Stimulated activated CD8-positive, alpha-beta memory T cell treated with anti-CD3 and anti-CD28 coated beads, Interleukin-4, amount 100 ng/mL, for 48 hours (primary cell): ENCODE measurements around the gene SMG9.

Experiments used
- DNase-seq: peaks from one replicate; pipeline ENCODE4 v3.0.0-alpha.2; 2020

The SMG9 gene

DNA sequence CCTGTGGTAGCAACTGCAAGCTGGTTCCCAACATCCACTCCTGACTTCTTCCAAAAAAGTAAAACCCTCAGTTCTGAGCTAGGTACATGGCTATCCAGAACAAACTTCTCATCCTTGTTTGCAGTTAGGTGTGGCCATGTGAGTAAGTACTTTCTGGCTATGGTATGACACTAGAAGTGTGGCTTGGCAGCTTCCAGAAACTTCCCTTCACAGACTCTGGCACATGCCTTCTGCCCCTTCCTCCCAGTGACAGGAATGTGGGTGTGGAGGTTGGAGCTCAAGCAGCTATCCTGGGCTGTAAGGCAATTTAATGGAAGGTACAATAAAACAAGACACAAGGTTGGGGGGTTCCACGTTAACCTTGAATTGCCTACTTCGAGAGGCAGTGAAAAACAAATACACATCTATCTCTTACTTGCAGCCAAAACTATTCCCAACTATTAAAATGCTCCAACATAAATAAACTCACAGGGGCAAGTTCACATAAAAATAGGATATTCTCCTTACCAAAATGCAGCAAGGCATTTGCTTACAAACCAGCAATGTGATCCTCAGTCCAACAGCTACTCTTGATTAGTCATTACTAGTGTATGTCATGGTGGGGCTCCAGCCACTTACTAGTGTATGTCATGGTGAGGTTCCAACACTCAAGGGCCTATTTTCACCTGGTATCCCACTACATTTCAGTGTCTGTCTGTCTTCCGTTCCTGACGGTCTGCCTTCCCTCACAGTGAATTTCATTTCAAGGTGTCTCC lies 3.1 kb downstream of the SMG9 start:
- no peak for DNase-seq

DNA sequence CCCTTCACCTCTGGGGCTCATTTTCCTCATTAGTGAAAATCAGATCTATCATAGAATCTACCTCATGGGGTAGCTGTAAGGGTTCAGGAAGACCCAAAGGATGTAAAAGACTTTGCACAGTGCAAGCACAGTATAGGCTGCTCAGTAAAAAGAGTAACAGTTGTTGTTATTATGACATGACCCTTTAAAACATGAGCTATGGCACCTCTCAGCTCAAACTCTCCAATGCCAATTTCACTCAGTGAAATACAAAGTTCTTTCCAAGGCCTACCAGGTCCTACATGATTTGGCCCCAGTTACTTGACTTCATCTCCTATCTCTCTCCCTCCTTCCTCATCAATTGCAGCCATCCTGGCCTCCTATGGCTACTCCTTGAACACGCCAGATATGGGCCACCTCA lies 4.9 kb downstream of the SMG9 start:
- no peak for DNase-seq

DNA sequence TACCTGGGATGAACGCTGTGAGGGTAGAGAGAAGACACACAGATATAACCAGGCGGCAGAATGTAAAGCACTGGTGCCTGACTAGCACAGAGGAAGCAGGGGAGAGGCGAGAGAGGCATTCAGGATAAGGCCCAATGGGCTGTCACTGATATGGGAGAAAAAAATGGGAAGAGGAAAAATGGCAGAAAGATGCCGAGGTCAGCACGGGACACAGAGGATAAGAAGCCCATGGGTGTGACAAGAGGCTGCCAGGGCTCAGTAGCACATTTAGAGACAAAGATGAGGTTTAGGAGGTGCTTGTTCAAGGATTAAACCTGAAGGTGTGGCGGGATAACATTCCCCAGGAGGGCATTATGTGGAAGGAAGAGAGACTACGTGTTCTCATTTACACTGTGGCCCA lies 5.6 kb downstream of the SMG9 start:
- DNase-seq = no peak

DNA sequence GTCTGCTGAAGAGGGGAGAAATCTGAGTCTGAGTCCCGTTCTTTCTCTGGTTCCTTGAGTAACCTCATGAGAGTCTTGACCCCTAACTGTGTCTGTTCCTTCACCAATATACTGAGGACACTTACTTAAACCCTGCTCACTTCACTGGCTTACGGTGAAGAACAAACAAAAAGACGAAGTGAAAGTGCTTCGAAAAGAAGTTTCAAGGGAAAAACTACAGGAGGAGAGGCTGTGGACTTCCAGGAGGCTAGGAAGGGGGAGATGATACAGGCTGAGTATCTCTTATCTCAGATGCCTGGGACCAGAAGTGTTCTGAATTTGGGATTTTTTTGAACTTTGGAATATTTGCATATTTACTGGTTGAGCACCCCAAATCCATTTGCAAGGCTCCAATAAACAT lies 6.1 kb downstream of the SMG9 start:
- DNase-seq = no peak

DNA sequence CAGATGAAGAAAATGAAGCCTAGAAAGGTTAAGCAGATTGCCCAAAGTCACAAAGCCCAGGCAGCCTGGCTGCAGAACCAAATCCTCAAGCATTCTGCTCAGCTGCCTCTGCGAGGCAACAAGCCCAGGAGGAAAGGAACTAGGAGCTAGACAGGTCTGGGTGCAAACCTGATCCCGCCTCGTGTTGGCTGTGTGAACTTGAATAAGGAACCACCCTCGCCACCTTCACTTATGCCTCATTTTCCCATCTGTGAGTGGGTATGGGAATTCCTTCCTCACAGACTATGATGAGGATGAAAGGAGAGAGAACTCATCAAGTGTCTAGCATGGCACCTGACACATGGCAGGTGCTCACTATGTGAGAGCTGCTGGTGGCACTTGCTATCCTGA lies 6.6 kb downstream of the SMG9 start:
- DNase-seq = no peak

DNA sequence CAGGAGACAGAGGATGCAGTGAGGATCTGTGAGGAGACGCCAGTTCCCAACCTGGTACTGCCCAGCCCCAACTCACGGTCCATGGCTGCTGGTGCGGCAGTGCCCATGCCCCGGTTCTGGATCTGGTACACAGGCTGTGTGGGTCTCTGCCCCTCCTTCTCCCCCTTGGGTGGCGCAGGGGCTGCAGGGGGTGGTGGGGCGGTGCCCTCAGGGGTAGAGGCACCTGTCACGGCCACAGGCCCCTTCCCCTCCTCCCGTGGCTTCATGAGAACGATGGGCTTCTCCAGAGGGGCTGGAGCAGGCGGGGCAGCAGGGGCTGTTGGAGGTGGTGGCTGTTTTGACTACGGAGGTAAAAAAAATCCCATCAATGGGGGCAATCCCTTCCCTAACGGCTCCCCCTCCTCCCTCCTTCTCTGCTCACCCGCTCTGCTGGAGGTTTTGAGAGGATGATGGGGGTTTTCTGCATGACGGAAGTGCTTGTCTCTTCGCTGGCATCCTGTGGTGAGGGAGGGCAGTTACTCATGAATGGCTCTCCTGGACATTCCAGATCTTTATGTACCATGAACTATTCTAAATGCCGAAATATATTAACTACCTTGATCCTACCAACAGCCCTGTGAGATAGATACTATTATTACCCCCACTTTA lies 7.1 kb downstream of the SMG9 start:
- DNase-seq = no peak

DNA sequence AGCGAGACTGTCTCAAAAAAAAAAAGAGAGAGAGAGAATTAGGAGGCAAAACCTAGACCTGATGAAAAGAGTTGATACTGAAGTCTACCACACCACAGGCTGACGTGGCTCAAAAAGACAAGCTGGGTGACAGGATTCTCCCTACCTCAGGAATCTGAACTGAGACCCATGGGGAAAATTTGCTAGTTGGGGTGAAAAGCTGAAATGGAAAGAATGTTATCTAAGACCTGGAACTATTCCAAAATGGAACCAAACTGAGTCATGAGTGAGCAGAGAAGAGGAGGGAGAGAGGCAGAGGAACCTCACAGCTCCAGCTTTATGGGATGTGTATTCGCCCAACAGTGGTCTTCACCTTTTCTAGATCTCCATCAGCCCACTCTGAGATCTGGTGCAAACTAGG lies 11.7 kb downstream of the SMG9 start:
- no peak for DNase-seq

DNA sequence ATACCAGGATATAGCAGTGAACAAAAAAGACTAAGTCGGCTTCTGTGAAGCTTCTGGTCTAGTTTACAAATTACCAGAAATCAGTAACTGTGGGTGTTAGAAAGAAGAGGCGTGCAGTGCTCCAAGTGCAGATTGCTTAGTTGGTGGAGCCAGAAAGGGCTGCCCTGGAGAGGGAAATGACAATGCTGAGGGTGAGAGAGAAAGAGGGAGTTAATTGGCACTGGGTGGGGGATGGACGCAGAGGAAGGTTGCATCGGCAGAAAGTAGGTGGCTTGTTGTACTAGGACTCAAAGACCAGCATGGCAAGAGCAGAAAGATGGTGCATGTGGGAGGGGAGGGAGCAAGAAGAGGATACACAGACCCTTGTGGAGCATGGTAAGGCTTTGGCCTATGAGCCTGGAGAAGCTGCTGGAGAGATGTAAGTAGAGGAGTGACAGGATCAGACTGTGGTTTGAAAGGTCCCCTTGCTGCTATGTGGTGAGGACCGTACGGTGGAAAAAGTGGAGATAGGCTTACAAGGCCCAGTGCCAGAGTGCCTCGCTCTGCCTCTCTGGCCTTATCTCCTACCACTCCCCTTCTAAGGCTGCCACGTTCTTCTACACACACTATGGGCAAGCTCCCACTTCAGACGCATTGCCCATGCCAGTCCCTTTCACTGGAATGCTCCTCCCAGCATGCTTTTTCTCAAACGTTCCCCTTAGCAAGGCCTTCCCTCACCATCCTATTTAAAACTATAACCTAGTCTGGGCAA lies 13.5 kb downstream of the SMG9 start:
- DNase-seq = no peak

DNA sequence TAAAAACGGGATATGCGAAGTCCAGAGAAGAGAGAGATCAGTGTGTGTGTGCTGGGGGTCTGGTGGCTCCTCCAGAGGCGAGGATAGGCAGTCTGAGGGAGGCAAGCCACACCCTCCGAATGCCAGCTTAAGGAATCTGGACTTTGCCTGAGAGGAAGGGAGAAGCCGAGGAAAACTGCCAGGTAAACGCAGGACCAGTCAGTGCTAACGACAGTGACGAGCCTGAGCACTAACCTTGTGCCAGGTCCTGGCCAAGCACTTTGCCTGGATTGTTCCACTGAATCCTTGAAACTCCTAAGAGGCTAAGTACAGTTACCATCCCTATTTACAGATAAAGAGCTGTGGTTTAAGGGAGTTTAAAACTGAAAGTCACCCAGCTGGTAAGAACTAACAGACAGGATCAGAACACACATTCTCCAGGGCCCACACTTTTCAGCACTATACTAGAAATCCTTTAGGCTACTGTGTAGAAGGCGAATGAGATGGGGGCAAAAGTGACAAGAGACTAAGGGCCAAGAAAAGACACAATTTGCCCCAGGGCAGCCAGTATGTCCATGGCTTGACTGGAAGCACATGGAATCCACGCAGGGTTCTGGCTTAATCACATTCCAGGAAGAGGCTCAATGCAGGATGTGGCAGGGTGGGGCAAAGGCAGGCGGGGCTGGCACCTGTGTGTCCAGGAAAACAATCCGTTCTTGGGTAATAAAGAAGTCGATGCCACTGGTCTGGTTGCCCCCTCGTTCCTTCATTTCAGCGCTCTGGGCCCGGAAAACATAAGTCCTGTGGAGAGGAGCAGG lies 15.1 kb downstream of the SMG9 start:
- DNase-seq = no peak

DNA sequence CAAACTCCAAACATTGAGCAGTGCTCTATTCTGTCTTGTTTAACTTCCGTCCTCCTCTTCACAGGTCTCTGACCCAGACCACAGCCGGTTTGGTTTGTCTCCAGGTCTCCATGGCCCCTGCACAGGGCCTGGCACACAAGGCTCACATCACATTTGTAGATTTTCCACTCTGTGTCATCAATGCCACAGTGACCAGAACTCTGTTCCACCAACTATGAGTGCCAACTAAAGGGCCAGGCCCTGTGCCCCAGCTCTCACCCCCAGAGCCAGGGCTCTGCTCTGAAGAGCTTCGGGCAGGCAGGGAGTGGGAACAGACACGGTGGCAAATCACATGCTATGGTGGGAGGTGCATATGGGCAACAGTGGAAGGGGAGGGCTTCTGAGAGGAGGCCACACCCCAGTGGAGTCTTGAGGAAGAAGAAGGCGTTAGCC lies 16.0 kb downstream of the SMG9 start:
- no peak for DNase-seq

DNA sequence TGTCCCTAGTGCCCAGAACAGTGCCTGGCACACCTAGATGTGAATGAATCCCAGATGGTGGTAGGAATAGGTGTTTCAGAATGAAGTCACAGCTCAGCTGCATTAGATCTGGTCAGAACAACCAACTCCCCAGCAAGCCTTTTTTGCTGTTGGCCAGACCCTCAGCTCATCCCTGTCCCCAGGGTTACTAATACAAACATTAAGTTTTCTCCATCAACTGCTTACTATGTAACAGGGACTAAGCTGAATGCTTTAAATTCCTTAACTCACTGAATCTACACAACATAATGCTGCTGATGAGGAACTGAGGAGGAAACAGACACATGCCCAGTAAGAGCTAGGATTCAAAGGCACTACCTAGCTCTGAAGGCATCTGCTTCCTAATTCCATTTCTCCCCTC lies 18.8 kb downstream of the SMG9 start:
- no peak for DNase-seq

DNA sequence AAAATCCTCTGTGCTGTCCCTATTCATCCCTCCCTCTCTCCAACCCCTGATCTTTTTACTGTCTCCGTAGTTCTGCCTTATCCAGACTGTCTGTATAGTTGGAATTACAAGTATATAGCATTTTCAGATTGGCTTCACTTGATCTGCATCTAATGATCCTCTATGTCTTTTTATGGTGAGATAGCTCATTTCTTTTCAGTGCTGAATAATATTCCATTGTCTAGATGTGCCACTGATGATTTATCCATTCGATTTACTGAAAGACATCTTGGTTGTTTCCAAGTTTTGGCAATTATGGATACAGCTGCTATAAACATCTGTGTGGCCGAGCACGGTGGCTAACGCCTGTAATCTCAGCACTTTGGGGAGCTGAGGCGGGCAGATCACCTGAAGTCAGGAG lies 19.7 kb downstream of the SMG9 start:
- no peak for DNase-seq

DNA sequence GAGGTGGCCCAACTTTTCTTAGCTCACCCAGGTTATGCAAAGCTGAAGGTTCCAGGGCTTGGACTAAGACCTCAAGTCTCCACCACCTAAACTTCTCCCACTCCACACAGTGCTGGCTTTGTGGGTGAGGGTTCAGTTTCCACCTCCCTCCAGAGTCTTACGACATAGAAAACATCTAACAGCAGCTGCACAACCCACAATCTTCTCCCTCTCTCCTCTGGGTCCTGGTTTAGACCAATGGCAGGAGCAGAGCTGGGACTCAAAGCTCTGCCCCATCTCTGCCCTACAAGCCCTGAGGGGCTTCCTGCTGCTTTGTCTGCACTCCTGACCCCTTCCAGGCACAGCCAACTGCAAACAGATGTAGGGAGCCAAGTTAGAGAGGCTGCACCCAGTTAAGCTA lies 22.9 kb downstream of the SMG9 start:
- DNase-seq = no peak

DNA sequence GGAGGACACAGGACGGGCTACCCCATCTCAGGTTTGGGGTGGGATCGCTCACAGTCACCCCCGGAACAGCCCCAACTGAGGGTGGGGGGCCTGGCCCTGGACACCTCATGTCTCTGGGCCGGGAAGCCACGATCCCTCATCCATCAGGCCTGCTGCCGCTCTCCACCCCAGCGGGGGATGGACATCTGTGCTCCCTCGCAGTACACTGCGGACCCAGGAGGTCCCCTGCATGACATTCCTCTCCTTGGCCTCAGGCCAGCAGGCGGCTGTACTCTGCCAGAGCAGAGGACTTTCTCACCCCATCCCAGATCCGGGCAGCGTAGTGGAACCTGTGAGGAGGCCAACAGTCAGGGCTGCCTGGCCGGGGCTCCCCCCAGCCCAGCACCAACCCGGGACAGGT lies 23.4 kb downstream of the SMG9 start:
- no peak for DNase-seq

DNA sequence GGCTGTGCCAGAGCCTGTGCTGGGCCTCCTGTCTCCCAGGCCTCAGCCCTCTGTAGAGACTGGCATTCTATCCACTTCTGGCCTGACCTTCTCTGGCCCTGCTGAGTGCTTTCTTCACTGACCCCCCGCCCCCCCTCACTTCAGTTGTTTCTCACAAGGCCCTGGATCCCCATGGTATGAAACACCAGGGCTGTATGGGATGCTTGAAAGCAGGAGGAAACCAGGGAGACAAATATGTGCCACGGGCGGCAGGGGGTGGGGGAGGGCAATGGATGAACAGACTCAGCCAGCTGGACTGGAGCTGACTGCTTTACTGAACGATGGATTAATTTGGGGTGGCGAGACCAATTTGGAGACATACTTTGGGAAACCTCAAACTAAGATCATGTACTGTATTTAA lies 24.8 kb downstream of the SMG9 start:
- DNase-seq = no peak

DNA sequence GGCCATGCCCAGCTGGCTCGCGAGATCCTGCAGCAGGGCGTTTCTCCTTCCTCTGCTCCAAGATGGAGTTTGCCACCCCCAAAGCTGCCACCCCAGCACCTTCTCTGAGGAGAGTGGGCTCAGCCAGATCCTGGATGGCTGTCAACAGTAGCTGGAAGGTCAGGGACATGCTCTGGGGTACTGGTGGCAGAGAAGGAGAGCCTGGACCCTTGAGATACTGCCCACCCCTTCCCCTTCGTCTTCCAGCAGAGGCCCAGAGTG lies 27.2 kb downstream of the SMG9 start:
- no peak for DNase-seq

DNA sequence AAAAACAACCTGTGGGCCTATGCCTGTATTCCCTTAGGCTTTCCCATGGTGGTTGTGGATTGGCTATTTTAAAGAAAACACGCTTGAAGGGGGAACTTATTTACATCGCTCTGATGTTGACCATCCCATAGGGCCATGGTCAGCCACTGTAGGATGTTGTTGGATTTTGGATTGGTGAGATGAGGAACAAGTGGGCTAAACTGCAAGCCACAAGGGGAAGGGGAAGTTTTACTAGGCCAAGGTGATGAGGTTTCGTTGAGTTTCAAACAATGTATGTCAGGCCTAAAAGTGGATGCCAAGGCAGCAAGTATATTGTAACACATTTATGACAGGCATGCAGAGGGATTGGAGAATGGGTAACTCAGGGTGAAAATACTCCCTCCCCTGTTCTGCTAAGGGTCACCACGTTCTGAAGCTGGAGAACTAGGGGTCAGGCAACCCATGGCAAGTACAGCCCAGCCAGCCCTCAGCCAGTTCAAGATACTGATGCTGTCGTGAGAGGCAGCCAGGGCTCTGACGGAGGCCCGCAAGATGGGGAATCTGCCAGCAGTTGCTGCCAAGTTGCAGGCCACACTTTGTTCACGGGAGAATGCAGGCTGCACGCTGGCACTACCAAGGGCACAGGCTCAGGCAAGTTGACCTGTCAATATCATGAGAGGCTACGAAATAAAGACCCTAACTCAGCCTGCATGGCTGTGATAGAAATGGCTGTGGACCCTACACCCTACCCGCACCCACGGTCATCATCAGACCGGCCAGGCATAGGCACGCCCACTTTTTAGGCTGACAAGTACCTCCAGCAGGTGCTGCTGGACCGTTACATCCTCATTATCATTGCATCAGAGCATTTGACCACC lies 27.8 kb downstream of the SMG9 start:
- DNase-seq = no peak

DNA sequence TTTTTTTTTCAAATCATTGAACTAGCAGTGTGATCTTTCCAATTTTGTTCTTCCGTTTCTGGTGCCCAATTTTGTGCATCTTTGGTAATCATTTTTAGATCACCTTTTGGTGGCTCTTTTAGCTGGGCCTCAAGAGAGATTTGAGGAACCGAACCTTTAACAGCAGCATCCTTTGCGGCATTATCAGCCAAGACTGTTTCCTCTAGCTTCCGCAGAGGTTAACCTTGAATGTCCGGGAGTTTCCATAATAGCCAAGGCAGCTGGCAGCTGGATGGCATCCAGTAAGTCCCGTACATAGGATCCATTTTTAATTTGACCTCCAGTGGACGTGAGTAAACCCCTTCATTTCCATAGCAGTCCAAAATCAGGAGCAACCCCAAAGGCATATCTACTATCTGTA lies 29.3 kb downstream of the SMG9 start:
- DNase-seq = no peak

DNA sequence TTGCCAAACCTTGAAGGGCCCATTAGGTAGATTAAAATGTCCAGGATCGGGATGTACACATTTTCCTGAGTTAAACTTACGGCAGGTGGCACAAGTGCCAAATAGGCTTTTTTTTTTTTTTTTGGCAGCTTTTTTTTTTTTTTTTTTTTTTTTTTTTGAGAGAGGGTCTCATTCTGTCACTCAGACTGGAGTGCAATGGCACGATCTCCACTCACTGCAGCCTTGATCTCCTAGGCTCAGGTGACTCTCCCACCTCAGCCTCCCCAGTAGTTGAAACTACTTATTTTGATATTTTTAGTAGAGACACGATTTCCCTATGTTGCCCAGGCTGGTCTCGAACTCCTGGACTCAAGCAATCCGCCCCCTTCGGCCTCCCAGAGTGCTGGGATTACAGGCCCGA lies 29.9 kb downstream of the SMG9 start:
- DNase-seq = no peak

DNA sequence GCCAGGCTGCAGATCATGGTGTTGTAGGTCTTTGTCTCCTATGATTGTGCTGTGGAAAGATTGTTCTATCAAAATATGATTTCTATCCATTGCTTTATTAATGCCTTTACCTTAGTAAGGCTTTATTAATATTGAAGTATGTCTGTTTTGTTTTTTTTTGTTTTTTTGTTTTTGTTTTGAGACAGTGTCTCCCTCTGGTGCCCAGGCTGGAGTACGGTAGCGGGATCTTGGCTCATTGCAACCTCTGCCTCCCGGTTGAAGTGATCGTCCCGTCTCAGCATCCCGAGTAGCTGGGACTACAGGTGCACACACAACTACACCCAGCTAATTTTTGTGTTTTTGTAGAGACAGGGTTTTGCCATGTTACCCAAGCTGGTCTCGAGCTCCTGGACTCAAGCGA lies 31.2 kb downstream of the SMG9 start:
- no peak for DNase-seq

DNA sequence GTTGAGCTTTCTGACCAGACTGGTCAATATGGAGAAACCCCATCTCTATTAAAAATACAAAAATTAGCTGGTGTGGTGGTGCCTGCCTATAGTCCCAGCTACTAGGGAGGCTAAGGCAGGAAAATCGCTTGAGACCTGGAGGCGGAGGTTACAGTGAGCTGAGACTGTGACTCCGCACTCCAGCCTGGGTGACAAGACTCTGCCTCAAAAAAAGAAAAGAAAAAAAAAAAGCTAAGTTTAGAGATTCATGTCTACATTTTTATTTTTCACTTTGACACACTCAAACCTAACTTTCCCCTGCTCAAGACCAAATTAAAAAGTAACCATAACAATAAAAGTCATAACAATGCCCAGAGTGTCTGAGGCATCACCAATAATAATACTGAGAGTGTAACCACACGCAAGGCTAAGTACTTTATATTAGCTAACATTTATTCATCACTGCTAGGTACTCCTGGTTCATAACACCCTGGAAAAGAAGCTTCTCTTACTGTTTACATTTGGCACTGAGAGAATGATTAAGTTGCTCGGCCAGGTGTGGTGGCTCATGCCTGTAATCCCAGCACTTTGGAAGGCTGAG lies 33.2 kb downstream of the SMG9 start:
- no peak for DNase-seq

DNA sequence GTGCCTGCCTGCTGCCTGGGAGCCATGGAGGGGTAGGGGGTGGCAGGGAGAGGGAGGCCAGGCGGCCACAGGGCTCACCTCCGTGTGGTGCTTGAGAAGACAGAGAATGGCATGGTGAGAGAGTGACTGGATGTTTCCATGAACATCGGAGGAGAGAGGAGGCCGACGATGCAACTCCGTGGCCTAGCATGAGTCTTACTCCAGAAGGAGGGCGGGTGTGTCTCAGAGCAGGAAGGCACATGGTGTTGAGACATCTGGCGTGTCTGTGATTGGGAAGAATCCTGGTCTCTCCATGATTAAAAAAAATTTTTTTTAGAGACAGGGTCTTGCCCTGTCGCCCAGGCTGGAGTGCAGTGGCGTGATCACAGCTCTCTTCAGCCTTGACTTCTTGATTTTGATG lies 33.8 kb downstream of the SMG9 start:
- DNase-seq = no peak
